Keratinocyte (primary cell): Measurements from ENCODE around the gene FZD2. TPM values are rescaled to one million over a fixed set of nuclear protein-coding genes. Genes with fewer than 3 reads are reported as not detected.

Source experiments
- DNase-seq: peaks from one replicate; pipeline ENCODE4 v3.0.0-alpha.2; 2011; ENCODE audit warnings: low read depth, missing footprints, low spot score
- FAIRE-seq: peaks from 2 replicates; lab custom pipeline; 2011; peaks lifted over from hg19 to GRCh38; lab: Jason Lieb, UNC
- H2AFZ ChIP-seq: 2 replicates; pipeline ENCODE4 v1.6.0; 2012; ENCODE audit warnings: low read length, control low read depth, inconsistent platforms; ENCODE audit not compliant: control insufficient read depth
- H3K27ac ChIP-seq: 2 replicates; pipeline ENCODE4 v1.5.1; 2011; ENCODE audit warnings: low read length; ENCODE audit not compliant: control insufficient read depth, insufficient read depth
- H3K27me3 ChIP-seq: 3 replicates; pipeline ENCODE4 v1.6.0; 2011; ENCODE audit warnings: low read length; ENCODE audit not compliant: control insufficient read depth, insufficient read depth; ENCODE audit errors: extremely low read depth
- H3K36me3 ChIP-seq, 2 experiments: 2 replicates in 1 of 2; 3 replicates in 1 of 2; pipeline ENCODE4 v1.5.1; 2011; ENCODE audit warnings: low read length in 2 of 2, mild to moderate bottlenecking in 1 of 2; ENCODE audit not compliant: control insufficient read depth in 2 of 2, insufficient read depth in 2 of 2; ENCODE audit errors: extremely low read depth in 1 of 2
- H3K4me1 ChIP-seq: 3 replicates; pipeline ENCODE4 v1.5.1; 2011; ENCODE audit warnings: low read length; ENCODE audit not compliant: control insufficient read depth, insufficient read depth; ENCODE audit errors: extremely low read depth
- H3K4me2 ChIP-seq: 3 replicates; pipeline ENCODE4 v1.6.0; 2011; ENCODE audit warnings: low read depth, low read length; ENCODE audit not compliant: control insufficient read depth, insufficient read depth; ENCODE audit errors: extremely low read depth
- H3K4me3 ChIP-seq, 3 experiments: fragments of 200-600 bp in 1 of 3; sonication (generic) in 1 of 3; 2 replicates in 2 of 3; 3 replicates in 1 of 3; pipeline ENCODE4 v1.5.1; 2011 to 2016; ENCODE audit warnings: low read length in 3 of 3, mild to moderate bottlenecking in 3 of 3, control low read depth in 2 of 3, inconsistent platforms in 1 of 3, low read depth in 1 of 3, mixed read lengths in 1 of 3, mixed run types in 1 of 3, moderate library complexity in 1 of 3; ENCODE audit not compliant: control insufficient read depth in 2 of 3, insufficient read depth in 2 of 3; ENCODE audit errors: extremely low read depth in 1 of 3
- H3K79me2 ChIP-seq: 2 replicates; pipeline ENCODE4 v1.6.0; 2012; ENCODE audit warnings: low read length; ENCODE audit not compliant: control insufficient read depth, insufficient read depth
- H3K9ac ChIP-seq: 3 replicates; pipeline ENCODE4 v1.6.0; 2011; ENCODE audit warnings: low read length; ENCODE audit not compliant: control insufficient read depth, insufficient read depth; ENCODE audit errors: extremely low read depth
- H3K9me1 ChIP-seq: 3 replicates; pipeline ENCODE4 v1.6.0; 2011; ENCODE audit warnings: low read length; ENCODE audit not compliant: control insufficient read depth, insufficient read depth; ENCODE audit errors: extremely low read depth
- H3K9me3 ChIP-seq: 2 replicates; pipeline ENCODE4 v1.5.1; 2012; ENCODE audit warnings: low read depth, low read length; ENCODE audit not compliant: control insufficient read depth
- H4K20me1 ChIP-seq: 3 replicates; pipeline ENCODE4 v1.6.0; 2011; ENCODE audit warnings: low read length; ENCODE audit not compliant: control insufficient read depth, insufficient read depth; ENCODE audit errors: extremely low read depth
- CTCF ChIP-seq, 3 experiments: IDR thresholded peaks in 1 of 3; conservative IDR thresholded peaks in 1 of 3; optimal IDR thresholded peaks in 1 of 3; 2 replicates in 2 of 3; 3 replicates in 1 of 3; pipeline versions ENCODE3 to v1.5.1; 2011; ENCODE audit warnings: low read length in 3 of 3, mild to moderate bottlenecking in 3 of 3, moderate library complexity in 2 of 3, control low read depth in 1 of 3, inconsistent platforms in 1 of 3; ENCODE audit not compliant: insufficient read depth in 2 of 3; ENCODE audit errors: extremely low read depth in 1 of 3
- EZH2 ChIP-seq: IDR thresholded peaks from one replicate; pipeline ENCODE4 v1.6.1; 2012; ENCODE audit warnings: inconsistent platforms, mild to moderate bottlenecking, low read length, moderate library complexity
- dilution Hi-C: fragments of 300-500 bp; cut with MboI; formaldehyde crosslinking; loops from one replicate; pipeline ENCODE4 v1.7.0; 2020; ENCODE audit warnings: low sequenced_read_pairs; ENCODE audit not compliant: extremely low pct_ligation_motif_present
- polyA plus RNA-seq, 5 experiments: library from polyadenylated mRNA; depleted of rRNA in 3 of 5; stranded (reverse) in 3 of 5; stranded (forward) in 1 of 5; unstranded in 1 of 5; fragments of >200 nt; gene quantifications; 1 replicate in 1 of 5; 2 replicates in 3 of 5; 3 replicates in 1 of 5; pipeline versions ENCODE4 v1.2.1 to v1.2.3, GENCODE V29; 2011 to 2012; ENCODE audit warnings: missing spikeins in 2 of 5, low read depth in 1 of 5, low replicate concordance in 1 of 5

The FZD2 gene
- polyA plus RNA-seq, 1 donor (not counting 4 experiments of a cell fraction or from before 2014, with no cell fraction given), result 2.6 TPM

- Histone ChIP-seq H3K9me3 (no peaks in the 10 kb centered on the region), H3K4me3 (no peak overlapping the region), H3K9me1 (no peaks in the 10 kb centered on the region), H3K9ac (no peak overlapping the region), H3K27me3 (no peaks in the 10 kb centered on the region), H2AFZ (no peak overlapping the region), H3K4me2 (peak overlapping the region; percentile 82), H3K79me2 (no peaks in the 10 kb centered on the region), H3K36me3 (no peaks in the 10 kb centered on the region), H4K20me1 (no peaks in the 10 kb centered on the region), H3K4me1 (peaks cover 50% of the 10 kb centered on the region), H3K27ac (peak overlapping the region; percentile 51)
- FAIRE-seq (peak; percentile 94), DNase-seq (no peak)
- dilution Hi-C loops, result loop anchor here (5.0 kb wide), 1 partner anchor 48 kb away; no protein-coding TSS in a partner anchor
- TF ChIP-seq CTCF (optimal IDR thresholded peaks at IDR 0.05 in 1 of 3, IDR thresholded peaks at IDR 0.05 in 1 of 3, conservative IDR thresholded peaks at IDR 0.05 in 1 of 3; ENCODE audit: extremely low read depth in 1 of 3, insufficient read depth in 2 of 3, low read length in 3 of 3) (no peak), EZH2 (no peak)
These were observed 13.3 kb upstream of the FZD2 start for GRCh38 chr17:44543905-44544523.

GRCh38 chr17:44546671-44547606 lies 10.3 kb upstream of the FZD2 start:
- Histone ChIP-seq H3K36me3 (no peaks in the 10 kb centered on the region), H3K79me2 (no peaks in the 10 kb centered on the region), H3K4me1 (peaks cover 50% of the 10 kb centered on the region), H3K4me3 (peak overlapping the region in 1 of 3 experiments; percentile 6), H3K27ac (peak overlapping the region; percentile 89), H3K9ac (peak overlapping the region; percentile 51), H2AFZ (peak overlapping the region; percentile 79), H4K20me1 (no peaks in the 10 kb centered on the region), H3K27me3 (no peaks in the 10 kb centered on the region), H3K9me1 (no peaks in the 10 kb centered on the region), H3K4me2 (peak overlapping the region; percentile 75), H3K9me3 (no peaks in the 10 kb centered on the region)
- FAIRE-seq (peak; percentile 96), DNase-seq (no peak)
- dilution Hi-C loops, result no loop called here
- TF ChIP-seq EZH2, result no peak
- TF ChIP-seq CTCF (optimal IDR thresholded peaks at IDR 0.05 in 1 of 3, IDR thresholded peaks at IDR 0.05 in 1 of 3, conservative IDR thresholded peaks at IDR 0.05 in 1 of 3; ENCODE audit: extremely low read depth in 1 of 3, insufficient read depth in 2 of 3, low read length in 3 of 3), result no peak
